ENCODE measurements around the gene SLX9. TPM values are rescaled to one million over a fixed set of nuclear protein-coding genes. Genes with fewer than 3 reads are reported as not detected.

SLX9 gene
- total and polyA plus RNA-seq, 2 donors (not counting 3 experiments of a cell fraction or from before 2014, with no cell fraction given): 27.0 to 50.6 TPM

DNA sequence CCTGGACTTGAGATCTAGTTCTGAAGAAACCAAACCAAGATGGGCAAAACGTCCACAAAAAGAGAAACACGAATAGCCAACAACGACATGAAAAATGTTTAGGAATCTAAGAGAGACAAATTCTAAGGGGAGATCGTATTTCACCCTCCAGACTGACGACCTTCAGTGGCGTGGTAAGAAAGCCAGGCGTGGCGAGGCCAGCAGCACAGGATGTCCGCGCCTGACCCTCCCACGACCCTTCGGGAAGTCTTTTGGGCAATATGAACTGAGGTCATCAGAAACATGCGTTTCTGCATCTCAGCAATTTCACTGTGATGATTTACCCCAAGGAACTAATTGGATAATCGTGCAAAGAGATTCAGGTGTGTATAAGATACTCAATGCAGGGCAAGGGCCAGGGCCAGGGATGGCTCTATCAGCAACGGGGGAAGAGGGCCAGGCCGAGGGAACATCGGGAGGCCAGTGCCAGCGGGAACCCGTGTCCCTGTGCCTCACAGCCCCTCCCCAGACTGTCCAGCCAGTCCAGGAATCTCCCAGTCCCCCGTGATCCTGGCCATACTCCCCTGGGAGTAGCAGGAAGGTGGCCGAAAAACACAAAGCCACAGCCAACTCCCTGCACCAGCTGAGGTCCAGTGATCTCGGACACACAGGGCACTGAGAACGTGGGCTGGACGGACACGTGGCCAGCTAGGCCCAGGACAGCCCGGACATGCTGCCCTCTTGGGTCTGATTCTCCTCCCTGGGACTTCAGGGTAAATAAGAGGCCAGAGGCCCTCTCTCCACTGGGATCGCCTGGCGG is 81.0 kb downstream of the SLX9 start:
- no peak overlapping the region for H3K4me3 ChIP-seq (replicated peaks in 1 of 3; ENCODE audit: insufficient read depth in 1 of 3, low read depth in 1 of 3, low read length in 3 of 3)
- no peak overlapping the region for H3K4me2 ChIP-seq (ENCODE audit: insufficient read depth, low read length)
- H3K27me3 ChIP-seq (ENCODE audit: control insufficient read depth in 2 of 2, insufficient read depth in 2 of 2, low read length in 2 of 2): no peaks in the 10 kb centered on the region
- H3K9ac ChIP-seq (replicated peaks; ENCODE audit: extremely low read depth, insufficient read depth, low read length): no peak overlapping the region
- TF ChIP-seq MYC (IDR thresholded peaks at IDR 0.05; ENCODE audit: low read depth, low read length) (no peak), GATA2 (IDR thresholded peaks at IDR 0.05; ENCODE audit: insufficient read depth, insufficient read length, low read depth, low read length) (no peak), JUN (IDR thresholded peaks at IDR 0.05; ENCODE audit: borderline replicate concordance, insufficient read depth, insufficient read length, low read depth) (no peak), POLR2A (IDR thresholded peaks at IDR 0.05; ENCODE audit: low read depth, low read length) (no peak), FOS (IDR thresholded peaks at IDR 0.05; ENCODE audit: borderline replicate concordance, insufficient read depth, low read length) (no peak), POLR2AphosphoS5 (IDR thresholded peaks at IDR 0.05; ENCODE audit: insufficient read depth, low read depth, low read length) (no peak), EZH2 (IDR thresholded peaks at IDR 0.05; ENCODE audit: borderline replicate concordance, low read depth, low read length, severe bottlenecking) (no peak)
- TF ChIP-seq, protein P1, sequence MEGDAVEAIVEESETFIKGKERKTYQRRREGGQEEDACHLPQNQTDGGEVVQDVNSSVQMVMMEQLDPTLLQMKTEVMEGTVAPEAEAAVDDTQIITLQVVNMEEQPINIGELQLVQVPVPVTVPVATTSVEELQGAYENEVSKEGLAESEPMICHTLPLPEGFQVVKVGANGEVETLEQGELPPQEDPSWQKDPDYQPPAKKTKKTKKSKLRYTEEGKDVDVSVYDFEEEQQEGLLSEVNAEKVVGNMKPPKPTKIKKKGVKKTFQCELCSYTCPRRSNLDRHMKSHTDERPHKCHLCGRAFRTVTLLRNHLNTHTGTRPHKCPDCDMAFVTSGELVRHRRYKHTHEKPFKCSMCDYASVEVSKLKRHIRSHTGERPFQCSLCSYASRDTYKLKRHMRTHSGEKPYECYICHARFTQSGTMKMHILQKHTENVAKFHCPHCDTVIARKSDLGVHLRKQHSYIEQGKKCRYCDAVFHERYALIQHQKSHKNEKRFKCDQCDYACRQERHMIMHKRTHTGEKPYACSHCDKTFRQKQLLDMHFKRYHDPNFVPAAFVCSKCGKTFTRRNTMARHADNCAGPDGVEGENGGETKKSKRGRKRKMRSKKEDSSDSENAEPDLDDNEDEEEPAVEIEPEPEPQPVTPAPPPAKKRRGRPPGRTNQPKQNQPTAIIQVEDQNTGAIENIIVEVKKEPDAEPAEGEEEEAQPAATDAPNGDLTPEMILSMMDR (IDR thresholded peaks at IDR 0.05; ENCODE audit: extremely low read depth in 1 of 2, insufficient read depth in 1 of 2, low read depth in 1 of 2, low read length in 2 of 2): no peak
- TF ChIP-seq, protein P2, sequence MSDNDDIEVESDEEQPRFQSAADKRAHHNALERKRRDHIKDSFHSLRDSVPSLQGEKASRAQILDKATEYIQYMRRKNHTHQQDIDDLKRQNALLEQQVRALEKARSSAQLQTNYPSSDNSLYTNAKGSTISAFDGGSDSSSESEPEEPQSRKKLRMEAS (IDR thresholded peaks at IDR 0.05; ENCODE audit: insufficient read depth, insufficient read length): no peak
- no peak overlapping the region for H3K27ac ChIP-seq (ENCODE audit: insufficient read depth, low read depth, low read length)
- H3K4me1 ChIP-seq (ENCODE audit: control insufficient read depth, extremely low read depth, insufficient read depth, low read length): peaks cover 10% of the 10 kb centered on the region
- H2AFZ ChIP-seq (ENCODE audit: low read depth, low read length): no peak overlapping the region
- H3K9me1 ChIP-seq (replicated peaks; ENCODE audit: control insufficient read depth, extremely low read depth, insufficient read depth, low read length): no peaks in the 10 kb centered on the region
- no peak for FAIRE-seq
- dilution Hi-C loops (cut with MboI; ENCODE audit: extremely low pct_ligation_motif_present, low sequenced_read_pairs) (no loop called here), intact Hi-C loops (cut with micrococcal nuclease) (no loop called here)
- BruUV-seq (replicated peaks): no TSS peak
- H3K36me3 ChIP-seq (ENCODE audit: control insufficient read depth in 2 of 2, extremely low read depth in 1 of 2, insufficient read depth in 2 of 2, low read length in 2 of 2): no peaks in the 10 kb centered on the region
- no peak for DNase-seq (ENCODE audit: low read depth, low spot score)
- no peaks in the 10 kb centered on the region for H3K9me3 ChIP-seq (replicated peaks; ENCODE audit: control insufficient read depth, insufficient read depth, low read length)
- ChIA-PET POLR2A (no interaction called here), CTCF (no interaction called here)
- H4K20me1 ChIP-seq (replicated peaks; ENCODE audit: control insufficient read depth, extremely low read depth, insufficient read depth, low read length): no peaks in the 10 kb centered on the region
- no peaks in the 10 kb centered on the region for H3K79me2 ChIP-seq (ENCODE audit: control insufficient read depth, insufficient read depth, low read length)

Data from endothelial cell of umbilical vein (primary cell).